GM19193 (cell line): Measurements from ENCODE around the gene TMEM94.

Experiments used
- POLR2A ChIP-seq: IDR thresholded peaks from 4 replicates; pipeline ENCODE4 v1.6.1; 2011; ENCODE audit not compliant: insufficient read depth, insufficient read length; ENCODE audit errors: extremely low read depth

TMEM94 gene

GRCh38 chr17:75518983-75519537 lies 62.6 kb downstream of the TMEM94 start:
- TF ChIP-seq POLR2A, result no peak

- TF ChIP-seq POLR2A, result no peak
These were observed 64.9 kb downstream of the TMEM94 start for GRCh38 chr17:75521290-75521689.

GRCh38 chr17:75521951-75522727 lies 65.7 kb downstream of the TMEM94 start:
- no peak for TF ChIP-seq POLR2A

GRCh38 chr17:75523647-75524046 lies 67.2 kb downstream of the TMEM94 start:
- no peak for TF ChIP-seq POLR2A

- TF ChIP-seq POLR2A, result no peak
These were observed 68.0 kb downstream of the TMEM94 start for GRCh38 chr17:75524269-75524969.

GRCh38 chr17:75524970-75525805 lies 68.8 kb downstream of the TMEM94 start, which contains the start of gene LLGL2:
TSS of gene LLGL2 (plus strand) at chr17:75525697. CDS start at chr17:75543427, 17,730 bp downstream.
- no peak for TF ChIP-seq POLR2A

- TF ChIP-seq POLR2A, result no peak
These were observed 69.5 kb downstream of the TMEM94 start for GRCh38 chr17:75525806-75526554.

GRCh38 chr17:75526555-75527270 lies 70.3 kb downstream of the TMEM94 start:
- no peak for TF ChIP-seq POLR2A

GRCh38 chr17:75530837-75531720 lies 74.6 kb downstream of the TMEM94 start:
- no peak for TF ChIP-seq POLR2A

GRCh38 chr17:75531721-75532072 lies 75.3 kb downstream of the TMEM94 start:
- no peak for TF ChIP-seq POLR2A

GRCh38 chr17:75535119-75535537 lies 78.7 kb downstream of the TMEM94 start:
- no peak for TF ChIP-seq POLR2A

GRCh38 chr17:75535871-75536270 lies 79.4 kb downstream of the TMEM94 start:
- no peak for TF ChIP-seq POLR2A

GRCh38 chr17:75536366-75536765 lies 79.9 kb downstream of the TMEM94 start:
- no peak for TF ChIP-seq POLR2A
